Activated gamma-delta T cell treated with Interleukin-2 at 50 U/mL for 16 hours (primary cell): ENCODE data around the gene C1GALT1.
"Not testable (repeated sequence)": the region's sequence is repeated elsewhere in the genome, so short reads cannot be mapped to it uniquely, and the experiment has no call there.

ENCODE experiments used
- DNase-seq: peaks from one replicate; pipeline ENCODE4 v3.0.0-alpha.2; 2020

The C1GALT1 gene

GRCh38 chr7:7173956-7174632 lies 8.2 kb upstream of the C1GALT1 start:
- DNase-seq, result no peak

- DNase-seq, result no peak
These were observed 7.2 kb upstream of the C1GALT1 start for GRCh38 chr7:7175075-7175695.

- no peak for DNase-seq
These were observed 5.8 kb upstream of the C1GALT1 start for GRCh38 chr7:7176406-7177043.

GRCh38 chr7:7177044-7177517 lies 5.3 kb upstream of the C1GALT1 start:
- no peak for DNase-seq

GRCh38 chr7:7178081-7178480 lies 4.3 kb upstream of the C1GALT1 start:
- DNase-seq, result no peak

GRCh38 chr7:7178906-7179305 lies 3.4 kb upstream of the C1GALT1 start:
- no peak for DNase-seq

- no peak for DNase-seq
These were observed 1.5 kb upstream of the C1GALT1 start for GRCh38 chr7:7180725-7181449.

- DNase-seq, result peak; percentile 41
These were observed 707 bp upstream of the C1GALT1 start for GRCh38 chr7:7181519-7182155.

- DNase-seq, result peak; percentile 44
These were observed 905 bp downstream of the C1GALT1 start for GRCh38 chr7:7183061-7183837.

- DNase-seq, result no peak
These were observed 1.6 kb downstream of the C1GALT1 start for GRCh38 chr7:7183838-7184463.

GRCh38 chr7:7185371-7185989 lies 3.1 kb downstream of the C1GALT1 start:
- no peak for DNase-seq

- no peak for DNase-seq
These were observed 5.7 kb downstream of the C1GALT1 start for GRCh38 chr7:7188091-7188490.

- DNase-seq, result no peak
These were observed 6.4 kb downstream of the C1GALT1 start for GRCh38 chr7:7188742-7189141.

- DNase-seq, result no peak
These were observed 7.8 kb downstream of the C1GALT1 start for GRCh38 chr7:7190142-7190541.

GRCh38 chr7:7191137-7191536 lies 8.8 kb downstream of the C1GALT1 start:
- DNase-seq, result no peak

- not testable (repeated sequence) for DNase-seq
These were observed 10.7 kb downstream of the C1GALT1 start for GRCh38 chr7:7192798-7193788.

- not testable (repeated sequence) for DNase-seq
These were observed 17.2 kb downstream of the C1GALT1 start for GRCh38 chr7:7199592-7199991.

GRCh38 chr7:7200255-7200654 lies 17.9 kb downstream of the C1GALT1 start:
- DNase-seq, result not testable (repeated sequence)

GRCh38 chr7:7201578-7202374 lies 19.4 kb downstream of the C1GALT1 start:
- peak; percentile 39 for DNase-seq
